Measurements from ENCODE around the gene FOXP1.

Gene FOXP1

DNA sequence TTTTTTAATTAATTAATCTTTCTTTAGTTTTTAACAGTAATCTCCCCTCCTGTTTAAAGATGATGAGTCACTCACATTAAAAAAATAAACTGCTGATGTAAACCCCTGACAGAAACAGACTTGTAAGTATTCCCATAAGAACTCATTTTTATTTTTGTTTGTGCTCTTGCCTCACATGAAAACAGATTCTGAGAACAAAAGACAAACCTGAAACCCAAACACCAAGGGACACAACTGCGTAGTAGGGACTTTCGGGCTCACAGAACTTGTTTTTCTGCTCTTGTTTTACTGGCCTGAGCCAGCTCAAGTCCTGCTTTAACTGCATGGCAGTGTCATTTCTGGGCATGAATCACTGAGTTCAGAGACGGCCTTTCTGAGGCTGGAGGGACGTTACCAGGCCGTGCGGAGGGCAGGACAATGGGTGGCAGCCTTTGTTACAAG is 600.8 kb downstream of the FOXP1 start:
- no peak overlapping the region for H3K4me3 ChIP-seq (replicated peaks; ENCODE audit: low read depth, low read length)
- TF ChIP-seq, protein P1, sequence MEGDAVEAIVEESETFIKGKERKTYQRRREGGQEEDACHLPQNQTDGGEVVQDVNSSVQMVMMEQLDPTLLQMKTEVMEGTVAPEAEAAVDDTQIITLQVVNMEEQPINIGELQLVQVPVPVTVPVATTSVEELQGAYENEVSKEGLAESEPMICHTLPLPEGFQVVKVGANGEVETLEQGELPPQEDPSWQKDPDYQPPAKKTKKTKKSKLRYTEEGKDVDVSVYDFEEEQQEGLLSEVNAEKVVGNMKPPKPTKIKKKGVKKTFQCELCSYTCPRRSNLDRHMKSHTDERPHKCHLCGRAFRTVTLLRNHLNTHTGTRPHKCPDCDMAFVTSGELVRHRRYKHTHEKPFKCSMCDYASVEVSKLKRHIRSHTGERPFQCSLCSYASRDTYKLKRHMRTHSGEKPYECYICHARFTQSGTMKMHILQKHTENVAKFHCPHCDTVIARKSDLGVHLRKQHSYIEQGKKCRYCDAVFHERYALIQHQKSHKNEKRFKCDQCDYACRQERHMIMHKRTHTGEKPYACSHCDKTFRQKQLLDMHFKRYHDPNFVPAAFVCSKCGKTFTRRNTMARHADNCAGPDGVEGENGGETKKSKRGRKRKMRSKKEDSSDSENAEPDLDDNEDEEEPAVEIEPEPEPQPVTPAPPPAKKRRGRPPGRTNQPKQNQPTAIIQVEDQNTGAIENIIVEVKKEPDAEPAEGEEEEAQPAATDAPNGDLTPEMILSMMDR (IDR thresholded peaks at IDR 0.05; ENCODE audit: insufficient read depth, low read length, poor library complexity, severe bottlenecking) = no peak
- H3K27me3 ChIP-seq (replicated peaks; ENCODE audit: control insufficient read depth, insufficient read depth, low read length) = no peaks in the 10 kb centered on the region
- H3K36me3 ChIP-seq (ENCODE audit: control insufficient read depth, insufficient read depth, low read length) = no peaks in the 10 kb centered on the region
- DNase-seq (ENCODE audit: extremely low read depth, insufficient read length) = peak; percentile 23

DNA sequence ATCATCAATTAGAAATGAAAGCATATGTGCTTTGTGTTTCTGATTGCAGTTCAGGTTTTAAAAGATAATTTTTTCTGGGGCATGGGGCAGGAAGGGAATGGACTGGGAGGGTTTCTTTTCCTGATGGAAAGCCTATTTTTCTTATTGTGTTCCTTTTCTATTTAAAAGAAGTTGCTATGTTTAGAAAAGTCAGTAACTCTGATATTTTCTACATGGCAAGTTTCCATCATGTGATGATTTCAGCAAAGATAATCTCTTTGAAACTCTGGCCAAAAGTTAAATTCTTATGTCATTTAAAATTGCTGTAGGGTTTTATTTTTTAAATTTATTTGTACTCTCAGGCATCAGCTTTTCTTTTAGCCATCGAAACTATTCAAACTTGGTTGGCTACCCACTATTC is 601.2 kb downstream of the FOXP1 start:
- TF ChIP-seq, protein P1 (IDR thresholded peaks at IDR 0.05; ENCODE audit: insufficient read depth, low read length, poor library complexity, severe bottlenecking) = no peak
- Histone ChIP-seq H3K27me3 (replicated peaks; ENCODE audit: control insufficient read depth, insufficient read depth, low read length) (no peaks in the 10 kb centered on the region), H3K4me3 (replicated peaks; ENCODE audit: low read depth, low read length) (no peak overlapping the region), H3K36me3 (ENCODE audit: control insufficient read depth, insufficient read depth, low read length) (no peaks in the 10 kb centered on the region)
- no peak for DNase-seq (ENCODE audit: extremely low read depth, insufficient read length)

DNA sequence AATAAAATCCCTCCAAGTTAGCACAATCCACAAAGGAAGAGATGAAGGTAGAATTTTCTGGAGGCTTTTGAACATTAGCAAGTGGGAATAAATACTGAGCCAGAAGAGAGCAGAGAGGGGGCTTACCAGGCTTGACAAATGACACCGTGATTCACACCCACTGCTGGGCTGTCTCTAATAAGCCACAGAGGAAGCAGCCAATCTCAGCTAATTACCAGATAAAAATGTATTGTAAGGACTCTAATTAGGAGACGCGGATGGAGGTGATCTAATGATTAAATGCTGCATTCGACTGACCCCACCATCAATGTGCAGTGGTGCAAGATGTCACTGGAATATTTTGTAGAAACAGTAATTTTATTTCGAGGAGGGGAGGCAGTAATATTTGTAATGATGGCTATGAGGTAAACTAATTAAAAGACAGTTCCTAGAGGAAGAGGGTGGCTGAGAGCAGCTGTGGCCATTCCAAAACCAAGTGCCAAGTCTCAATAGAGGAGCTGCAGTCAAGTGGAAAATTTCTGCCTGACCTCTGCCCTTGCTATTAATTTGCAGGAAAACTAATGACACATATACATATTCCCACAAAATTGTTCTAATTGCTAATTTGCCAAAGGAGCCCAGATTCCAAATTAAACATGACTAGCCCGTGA is 602.2 kb downstream of the FOXP1 start:
- TF ChIP-seq, protein P1 (IDR thresholded peaks at IDR 0.05; ENCODE audit: insufficient read depth, low read length, poor library complexity, severe bottlenecking) = no peak
- Histone ChIP-seq H3K36me3 (ENCODE audit: control insufficient read depth, insufficient read depth, low read length) (no peaks in the 10 kb centered on the region), H3K4me3 (replicated peaks; ENCODE audit: low read depth, low read length) (no peak overlapping the region), H3K27me3 (replicated peaks; ENCODE audit: control insufficient read depth, insufficient read depth, low read length) (no peaks in the 10 kb centered on the region)
- DNase-seq (ENCODE audit: extremely low read depth, insufficient read length) = no peak

DNA sequence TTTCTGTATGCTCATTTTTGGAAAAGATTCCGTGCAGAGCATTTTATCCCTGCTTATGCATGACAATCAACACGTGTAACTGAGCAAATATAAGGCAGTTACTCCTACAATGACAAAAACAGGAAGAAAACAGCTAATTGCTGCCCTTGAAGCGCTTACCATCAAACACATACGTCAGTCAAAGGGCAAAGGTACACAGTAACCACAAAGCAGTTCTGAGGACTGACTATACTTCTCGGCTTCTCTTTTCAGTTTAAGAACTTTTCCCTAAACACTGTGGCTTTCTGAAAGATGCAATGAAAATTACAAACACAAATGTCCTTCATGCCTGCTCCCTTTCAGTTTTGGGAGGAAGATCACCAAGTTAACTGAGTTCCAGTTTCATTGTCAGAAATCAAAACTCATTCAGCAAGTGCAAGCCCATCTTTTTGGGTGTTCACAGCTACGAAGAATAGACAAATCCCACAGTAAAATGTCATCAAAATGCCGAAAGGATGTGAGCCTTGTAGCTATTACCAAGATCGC is 602.8 kb downstream of the FOXP1 start:
- Histone ChIP-seq H3K4me3 (replicated peaks; ENCODE audit: low read depth, low read length) (no peak overlapping the region), H3K27me3 (replicated peaks; ENCODE audit: control insufficient read depth, insufficient read depth, low read length) (no peaks in the 10 kb centered on the region), H3K36me3 (ENCODE audit: control insufficient read depth, insufficient read depth, low read length) (no peaks in the 10 kb centered on the region)
- DNase-seq (ENCODE audit: extremely low read depth, insufficient read length) = no peak
- TF ChIP-seq, protein P1 (IDR thresholded peaks at IDR 0.05; ENCODE audit: insufficient read depth, low read length, poor library complexity, severe bottlenecking) = no peak

DNA sequence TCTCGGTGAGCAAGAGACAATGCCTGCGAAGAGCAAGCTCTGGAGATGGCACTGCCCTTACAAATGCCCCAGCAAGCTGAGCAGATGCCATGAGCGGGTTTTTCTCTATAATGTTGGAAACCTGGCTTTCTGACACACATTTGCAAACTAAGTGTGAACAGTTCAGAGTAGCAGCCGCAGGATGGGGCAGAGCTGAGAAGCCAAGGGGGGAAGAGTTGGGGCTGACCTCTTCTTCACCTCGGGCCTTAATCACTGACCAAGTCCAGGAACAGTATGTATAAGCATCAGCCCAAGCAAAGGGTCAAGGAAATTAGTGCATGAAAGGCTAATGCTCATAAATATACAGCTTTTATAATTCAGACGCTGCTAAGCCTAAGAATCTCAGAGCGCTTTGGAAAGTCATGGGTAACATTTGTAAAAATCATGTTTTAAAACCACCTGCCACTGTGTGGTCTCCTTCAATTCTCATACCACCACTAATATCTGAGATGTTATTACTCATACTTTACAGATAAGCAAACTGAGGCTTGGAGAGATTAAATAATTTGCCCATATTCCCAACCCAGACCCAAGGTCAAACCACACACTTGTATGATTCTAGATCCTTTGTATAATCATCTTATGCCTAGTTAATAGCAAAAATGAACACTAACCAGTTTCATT is 603.4 kb downstream of the FOXP1 start:
- Histone ChIP-seq H3K36me3 (ENCODE audit: control insufficient read depth, insufficient read depth, low read length) (no peaks in the 10 kb centered on the region), H3K4me3 (replicated peaks; ENCODE audit: low read depth, low read length) (no peak overlapping the region), H3K27me3 (replicated peaks; ENCODE audit: control insufficient read depth, insufficient read depth, low read length) (no peaks in the 10 kb centered on the region)
- TF ChIP-seq, protein P1 (IDR thresholded peaks at IDR 0.05; ENCODE audit: insufficient read depth, low read length, poor library complexity, severe bottlenecking) = no peak
- no peak for DNase-seq (ENCODE audit: extremely low read depth, insufficient read length)
